Measurements from ENCODE around the gene DPEP1. TPM values are rescaled to one million over a fixed set of nuclear protein-coding genes. Genes with fewer than 3 reads are reported as not detected.

The DPEP1 gene
- 1 to 10 TPM in 1 of 4 donors, under 1 TPM in 3; 0.39 to 2.5 (median 0.74) TPM for total RNA-seq

DNA sequence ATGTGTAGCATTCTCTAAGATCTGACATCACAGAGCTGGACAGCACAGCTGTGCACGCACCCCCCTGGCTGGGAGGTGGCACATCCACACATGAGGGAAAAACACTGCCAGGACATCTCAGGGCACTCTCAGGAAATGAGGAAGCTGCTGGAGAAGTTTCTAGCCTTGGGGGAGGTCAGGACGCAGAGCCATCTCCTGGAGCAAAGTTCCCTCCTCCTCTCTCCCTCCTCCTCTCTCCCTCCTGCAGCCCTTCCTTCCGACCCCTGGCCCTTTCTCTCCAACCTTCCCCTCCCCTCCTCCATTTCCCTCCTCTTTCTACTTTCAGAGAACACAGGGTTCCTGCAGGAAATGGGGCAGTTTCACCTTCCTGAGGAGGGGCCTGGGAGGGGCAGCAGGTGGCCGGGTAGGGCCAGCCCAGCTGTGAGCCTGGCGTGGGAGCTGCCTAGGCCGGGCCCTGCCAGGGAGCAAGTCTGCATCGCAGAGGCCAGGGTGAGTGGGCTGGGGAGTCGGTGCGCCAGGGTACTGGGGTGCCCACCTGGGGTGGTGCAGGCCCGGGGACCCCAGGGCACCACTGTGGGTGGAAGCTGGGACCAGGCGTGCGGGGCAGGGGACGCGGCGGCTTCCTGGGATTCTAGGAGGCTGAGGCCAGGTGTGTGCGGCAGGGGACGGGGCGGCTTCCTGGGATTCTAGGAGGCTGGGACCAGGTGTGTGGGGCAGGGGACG, at the start of gene DPEP1:
TSS of gene DPEP1 (plus strand) at position 412 of the 723 bp plus-strand sequence. CDS start 16,769 bp downstream, outside the sequence.
- Histone ChIP-seq H3K4me3 (peak within 1 kb of the TSS in 1 of 4 donors; percentile 15), H3K4me1 (no peaks in the 10 kb centered on the region), H3K9me3 (no peaks in the 10 kb centered on the region), H3K36me3 (no peaks in the 10 kb centered on the region), H3K27me3 (peaks cover 0 to 34% of the 10 kb centered on the region in 2 donors), H3K27ac (peak within 1 kb of the TSS in 1 of 4 donors; percentile 62)
- TF ChIP-seq POLR2A (IDR thresholded peaks at IDR 0.05) (no peak), EP300 (IDR thresholded peaks at IDR 0.05) (no peak), CTCF (IDR thresholded peaks at IDR 0.05) (no peak)
- 66 to 70% methylated on average over 19 of the region's 19 CpGs for WGBS, 2 donors
- no peak for DNase-seq (ENCODE audit: low spot score in 2 of 2)

DNA sequence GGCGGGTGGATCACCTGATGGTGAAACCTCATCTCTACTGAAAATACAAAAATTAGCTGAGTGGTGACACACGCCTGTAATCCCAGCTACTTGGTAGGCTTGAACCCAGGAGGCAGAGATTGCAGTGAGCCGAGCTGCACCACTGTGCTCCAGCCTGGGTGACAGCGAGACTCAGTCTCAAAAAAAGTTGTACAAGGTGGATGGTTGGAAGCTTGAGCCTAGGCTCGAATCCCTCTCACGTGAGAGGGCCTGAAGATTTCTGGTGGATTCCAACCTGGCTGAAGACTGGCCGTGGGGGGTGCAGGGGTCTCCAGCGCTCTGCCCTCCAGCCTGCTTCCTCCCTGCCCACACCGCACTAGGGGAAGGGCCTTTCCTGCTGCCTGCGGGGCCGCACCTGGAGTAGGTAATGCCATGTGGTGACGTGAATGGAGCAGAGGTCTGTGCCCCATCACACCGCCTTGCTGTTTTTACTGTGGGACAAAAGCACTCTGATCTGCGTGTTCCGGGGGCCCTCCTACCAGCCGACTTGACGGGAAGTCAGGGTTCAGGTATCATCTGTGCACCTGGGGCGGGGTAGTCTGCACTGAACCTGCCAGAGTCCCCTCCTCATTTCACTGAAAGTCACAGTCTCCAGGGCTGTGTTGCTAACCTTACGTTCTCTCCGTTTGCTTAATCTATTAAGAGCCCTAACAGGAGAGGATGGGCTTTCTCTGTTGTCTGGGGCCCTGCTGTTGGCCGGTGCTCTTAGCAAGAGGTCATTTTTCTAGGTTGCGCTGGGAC, 48.8 kb upstream of the DPEP1 start:
- H3K36me3 ChIP-seq = peaks cover 5 to 48% (median 12%) of the 10 kb centered on the region in 3 donors
- H3K4me1 ChIP-seq = peaks cover 0 to 59% (median 31%) of the 10 kb centered on the region in 4 donors
- TF ChIP-seq CTCF (IDR thresholded peaks at IDR 0.05) (no peak), POLR2A (IDR thresholded peaks at IDR 0.05) (no peak), EP300 (IDR thresholded peaks at IDR 0.05) (no peak)
- 61 to 65% methylated on average over 22 of the region's 22 CpGs for WGBS, 2 donors
- no peak overlapping the region for H3K27ac ChIP-seq
- no peaks in the 10 kb centered on the region for H3K9me3 ChIP-seq
- DNase-seq (ENCODE audit: low spot score in 2 of 2) = no peak
- H3K4me3 ChIP-seq = no peak overlapping the region
- H3K27me3 ChIP-seq = peaks cover 0 to 9% of the 10 kb centered on the region in 2 donors

- Histone ChIP-seq H3K27me3 (peaks cover 0 to 14% of the 10 kb centered on the region in 2 donors), H3K27ac (peak overlapping the region in 1 of 4 donors; percentile 37), H3K4me1 (peaks cover 0 to 56% (median 30%) of the 10 kb centered on the region in 4 donors), H3K4me3 (no peak overlapping the region), H3K36me3 (peaks cover 5 to 48% (median 12%) of the 10 kb centered on the region in 3 donors), H3K9me3 (no peaks in the 10 kb centered on the region)
- no peak for DNase-seq (ENCODE audit: low spot score in 2 of 2)
- TF ChIP-seq POLR2A (IDR thresholded peaks at IDR 0.05) (no peak), EP300 (IDR thresholded peaks at IDR 0.05) (no peak), CTCF (IDR thresholded peaks at IDR 0.05) (no peak)
- 17% methylated on average over 2 of the region's 3 CpGs for WGBS, 2 donors
These were observed 48.3 kb upstream of the DPEP1 start for GRCh38 chr16:89565256-89565505.

DNA sequence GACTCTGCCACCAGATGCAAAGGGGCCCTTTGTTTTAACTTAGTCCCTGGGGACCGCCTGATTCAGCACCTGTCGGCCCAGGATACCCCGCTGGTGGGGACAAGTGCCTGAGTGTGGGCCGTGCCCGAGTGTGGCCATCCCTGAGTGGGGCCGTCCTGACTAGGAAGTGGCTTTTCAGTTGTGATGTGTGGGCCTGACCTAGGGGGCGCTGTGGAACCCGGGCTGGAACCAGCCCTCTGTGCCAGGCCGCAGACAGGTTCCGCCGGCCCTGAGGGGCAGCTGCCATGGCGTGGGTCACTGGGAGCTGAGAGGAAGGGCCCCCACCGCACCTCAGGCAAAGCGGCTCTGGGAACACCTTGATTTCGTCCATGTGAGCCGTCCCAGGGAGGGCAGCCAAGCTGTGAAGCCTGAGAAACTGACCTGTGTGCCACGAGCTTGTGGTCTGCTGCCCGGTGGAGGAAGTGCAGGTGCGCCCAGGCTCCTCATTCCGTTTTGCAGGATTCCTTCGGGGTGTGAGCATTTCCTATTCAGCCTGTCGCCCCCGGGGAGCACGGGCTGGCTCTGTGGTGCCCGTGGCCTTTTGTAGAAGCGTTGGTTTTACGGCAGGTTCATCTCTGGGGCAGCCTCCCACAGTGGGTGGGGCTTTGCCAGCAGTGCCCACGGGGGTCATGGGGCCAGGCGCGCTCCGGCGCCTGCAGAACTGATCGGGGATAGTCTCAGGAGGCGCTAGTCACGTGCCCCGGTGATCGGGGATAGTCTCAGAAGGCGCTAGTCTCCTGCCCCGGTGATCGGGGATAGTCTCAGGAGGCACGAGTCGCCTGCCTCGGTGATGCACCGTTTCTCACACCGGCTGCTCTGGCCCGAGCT, 47.7 kb upstream of the DPEP1 start:
- peak overlapping the region in 1 of 4 donors; percentile 37 for H3K27ac ChIP-seq
- 5 to 6% methylated on average over 35 to 38 of the region's 46 CpGs for WGBS, 2 donors
- DNase-seq (ENCODE audit: low spot score in 2 of 2) = no peak
- H3K27me3 ChIP-seq = peaks cover 0 to 18% of the 10 kb centered on the region in 2 donors
- no peaks in the 10 kb centered on the region for H3K9me3 ChIP-seq
- H3K4me3 ChIP-seq = peak overlapping the region in 3 of 4 donors; percentile 11 to 20 (median 12)
- H3K36me3 ChIP-seq = peaks cover 5 to 48% (median 12%) of the 10 kb centered on the region in 3 donors
- peaks cover 0 to 56% (median 30%) of the 10 kb centered on the region in 4 donors for H3K4me1 ChIP-seq
- TF ChIP-seq EP300 (IDR thresholded peaks at IDR 0.05) (peak in 1 of 2 donors; percentile 26), POLR2A (IDR thresholded peaks at IDR 0.05) (no peak), CTCF (IDR thresholded peaks at IDR 0.05) (peak; percentile 17 to 56 (median 31))
